GM19324 (cell line): ENCODE measurements around the gene SHB.

ENCODE experiments used
- ATAC-seq: cut with Tn5 transposase; IDR thresholded peaks from one replicate; pipeline ENCODE4 v1.9.1; 2021; ENCODE audit warnings: mild to moderate bottlenecking, moderate library complexity; ENCODE audit not compliant: unreplicated experiment, low FRiP score

Gene SHB

GRCh38 chr9:38011991-38012390, 57.0 kb downstream of the SHB start:
- no peak for ATAC-seq

GRCh38 chr9:38010918-38011704, 57.9 kb downstream of the SHB start:
- no peak for ATAC-seq

- ATAC-seq: no peak
Measured at GRCh38 chr9:38009990-38010389, 59.0 kb downstream of the SHB start.

DNA sequence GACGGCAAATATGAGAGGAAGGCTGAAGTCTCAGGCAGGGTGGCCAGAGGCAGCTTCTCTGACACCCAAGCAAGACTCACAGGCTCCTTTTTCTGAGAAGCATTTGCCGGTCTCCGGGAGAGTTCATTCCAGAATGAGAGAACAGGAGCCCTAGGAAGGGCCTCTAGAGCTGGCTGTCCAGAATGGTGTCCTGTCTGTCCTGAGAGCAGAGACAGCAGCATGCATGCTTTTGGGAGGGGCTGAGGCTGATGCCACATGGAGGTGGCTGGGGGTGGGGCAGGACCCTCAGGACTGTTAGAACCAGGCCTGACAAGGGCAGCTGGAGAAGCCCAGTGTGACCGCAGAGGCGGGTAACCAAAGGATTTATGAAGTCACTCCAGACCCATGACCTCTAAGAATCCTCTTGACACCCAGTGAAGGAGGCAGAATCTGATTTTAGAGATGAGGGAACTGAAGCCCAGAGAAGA, 60.0 kb downstream of the SHB start:
- ATAC-seq: no peak

GRCh38 chr9:38008168-38009034, 60.6 kb downstream of the SHB start:
- ATAC-seq: peak; percentile 47

DNA sequence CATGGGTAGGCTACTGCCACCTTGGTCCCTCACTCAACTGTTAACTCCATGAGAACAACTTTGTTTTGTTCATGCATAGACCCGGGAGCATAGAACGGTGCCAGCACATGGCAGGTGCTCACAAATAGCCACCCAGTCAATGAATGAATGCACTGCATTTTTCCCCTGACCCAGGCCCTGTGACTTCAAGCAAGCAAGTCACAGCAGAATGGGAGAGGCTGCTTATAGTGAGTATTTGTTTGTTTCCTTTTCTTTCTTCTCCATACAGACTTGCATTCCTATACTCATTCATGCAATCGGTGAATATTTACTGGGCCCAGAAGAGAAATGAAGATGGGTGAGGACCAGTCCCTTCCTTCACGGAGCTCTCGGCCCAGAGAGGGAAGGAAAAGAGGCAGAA, 62.0 kb downstream of the SHB start:
- ATAC-seq: no peak

- no peak for ATAC-seq
Measured at GRCh38 chr9:38006163-38006562, 62.9 kb downstream of the SHB start.

DNA sequence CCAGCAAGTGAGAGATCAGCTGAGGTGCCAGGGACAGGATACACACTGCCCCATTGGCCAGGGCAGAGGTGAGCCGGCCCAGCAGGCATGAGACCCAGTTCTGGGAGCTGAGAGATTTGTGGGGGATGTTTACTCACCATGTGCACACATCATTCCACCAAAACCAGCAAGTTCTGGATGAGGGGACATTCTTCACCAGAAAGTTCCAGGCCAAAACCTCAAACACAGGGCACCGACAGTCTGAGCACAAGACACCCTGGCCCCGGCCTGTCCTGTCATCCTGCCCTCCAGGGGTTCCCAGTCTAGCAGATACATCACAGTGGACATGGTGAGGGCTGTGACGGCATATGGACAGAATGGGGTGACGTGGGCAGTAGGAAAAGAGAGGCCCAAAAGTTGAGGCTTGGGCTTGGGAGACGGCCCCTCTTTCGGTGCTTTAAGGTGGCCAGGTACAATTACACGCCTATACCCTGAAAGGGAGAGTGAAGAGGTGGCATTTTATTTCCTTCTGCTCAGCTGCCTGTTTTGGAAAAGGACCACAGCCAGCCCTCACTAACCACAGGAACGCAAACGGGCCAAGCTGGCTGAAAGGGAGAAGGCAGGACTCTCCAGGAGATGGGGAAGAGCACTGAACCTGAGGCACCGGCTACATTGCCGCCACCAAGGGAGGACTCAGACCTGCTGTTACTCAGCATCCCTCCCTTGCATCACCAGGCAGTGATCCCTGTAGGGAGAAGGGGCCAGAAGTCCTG, 64.0 kb downstream of the SHB start:
- no peak for ATAC-seq

DNA sequence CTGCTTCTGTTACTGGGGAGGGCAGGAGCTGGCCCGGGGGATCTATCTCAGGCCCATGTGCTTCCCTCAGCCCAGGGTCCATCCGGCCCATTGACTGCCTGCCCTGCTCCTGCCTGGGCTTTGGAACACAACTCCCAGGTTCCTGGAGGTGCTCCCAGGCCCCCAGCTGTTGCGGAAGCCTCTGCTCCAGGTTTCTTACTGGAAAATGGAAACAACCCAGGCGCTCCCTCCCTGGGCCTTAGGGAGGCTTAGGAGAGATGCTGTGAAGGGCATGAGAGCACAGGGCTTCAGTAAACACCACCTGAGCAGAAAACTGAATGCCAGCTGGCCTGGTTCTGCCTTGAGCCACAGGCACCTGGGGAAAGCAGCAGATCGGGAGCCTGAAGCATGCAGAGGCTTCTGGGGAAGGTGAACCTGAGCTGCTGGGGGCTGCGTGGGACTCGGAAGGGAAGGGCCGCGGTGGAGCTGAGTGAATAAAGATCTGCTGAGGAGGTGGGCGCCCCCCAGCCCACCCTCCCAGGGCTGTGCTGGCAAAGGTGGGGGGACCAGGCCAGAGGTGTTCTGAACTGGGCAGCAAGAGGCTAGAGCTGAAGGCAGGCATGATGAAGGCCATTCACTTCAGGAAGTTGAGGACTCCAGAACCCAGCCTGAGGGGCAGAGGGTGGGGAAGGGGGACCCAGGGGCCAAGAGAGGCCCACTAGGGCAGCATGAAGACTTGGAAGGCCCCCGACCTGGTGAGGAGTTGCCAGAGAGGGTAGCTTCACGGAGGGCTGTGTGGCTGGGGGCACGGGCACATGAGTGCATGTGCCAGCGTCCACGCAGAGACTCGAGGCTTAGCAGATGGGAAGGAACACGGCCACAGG, 64.8 kb downstream of the SHB start:
- no peak for ATAC-seq

GRCh38 chr9:38003230-38003629, 65.8 kb downstream of the SHB start:
- ATAC-seq: no peak

GRCh38 chr9:38001430-38001829, 67.6 kb downstream of the SHB start:
- no peak for ATAC-seq

DNA sequence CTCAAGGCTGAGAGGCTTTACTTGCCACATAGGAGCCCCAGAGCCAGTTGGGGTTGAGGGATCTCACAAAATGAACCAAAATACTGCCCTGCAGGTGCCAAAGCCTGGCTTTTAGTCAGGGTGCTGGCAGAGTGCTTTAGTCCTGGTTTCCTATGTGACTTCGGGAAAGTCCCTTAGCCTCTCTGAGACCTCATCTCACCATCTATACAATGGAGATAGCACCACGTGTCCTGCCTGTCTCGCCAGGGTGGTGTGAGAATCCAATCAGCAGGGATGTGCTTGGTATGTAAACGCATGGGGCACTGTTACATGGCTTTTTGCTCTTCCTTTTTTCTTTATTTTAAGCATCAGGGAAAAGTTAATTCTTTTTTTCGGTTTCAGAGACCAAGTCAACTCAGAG, 68.3 kb downstream of the SHB start:
- no peak for ATAC-seq

DNA sequence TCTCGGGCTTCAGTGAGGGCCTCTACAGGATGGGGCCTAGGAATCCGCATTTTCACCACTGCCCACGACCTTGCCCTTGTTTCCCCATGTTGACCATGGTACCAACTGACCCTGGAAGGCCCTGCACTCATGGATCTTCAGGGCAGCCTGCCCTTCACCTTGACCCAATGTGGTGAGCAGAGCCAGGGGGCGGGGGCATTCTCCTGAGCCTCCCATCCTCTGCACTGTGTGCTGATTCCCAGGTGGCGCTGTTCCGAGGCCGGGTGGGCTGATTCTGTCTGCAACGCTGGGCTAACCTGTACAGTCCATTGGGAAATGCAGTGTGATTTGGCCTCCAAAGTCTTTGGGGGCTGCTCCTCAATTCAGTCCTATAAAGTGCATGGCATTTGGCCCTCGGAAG, 68.7 kb downstream of the SHB start:
- ATAC-seq: no peak

- no peak for ATAC-seq
Measured at GRCh38 chr9:37999588-38000189, 69.3 kb downstream of the SHB start.

- no peak for ATAC-seq
Measured at GRCh38 chr9:37998881-37999587, 70.0 kb downstream of the SHB start.

DNA sequence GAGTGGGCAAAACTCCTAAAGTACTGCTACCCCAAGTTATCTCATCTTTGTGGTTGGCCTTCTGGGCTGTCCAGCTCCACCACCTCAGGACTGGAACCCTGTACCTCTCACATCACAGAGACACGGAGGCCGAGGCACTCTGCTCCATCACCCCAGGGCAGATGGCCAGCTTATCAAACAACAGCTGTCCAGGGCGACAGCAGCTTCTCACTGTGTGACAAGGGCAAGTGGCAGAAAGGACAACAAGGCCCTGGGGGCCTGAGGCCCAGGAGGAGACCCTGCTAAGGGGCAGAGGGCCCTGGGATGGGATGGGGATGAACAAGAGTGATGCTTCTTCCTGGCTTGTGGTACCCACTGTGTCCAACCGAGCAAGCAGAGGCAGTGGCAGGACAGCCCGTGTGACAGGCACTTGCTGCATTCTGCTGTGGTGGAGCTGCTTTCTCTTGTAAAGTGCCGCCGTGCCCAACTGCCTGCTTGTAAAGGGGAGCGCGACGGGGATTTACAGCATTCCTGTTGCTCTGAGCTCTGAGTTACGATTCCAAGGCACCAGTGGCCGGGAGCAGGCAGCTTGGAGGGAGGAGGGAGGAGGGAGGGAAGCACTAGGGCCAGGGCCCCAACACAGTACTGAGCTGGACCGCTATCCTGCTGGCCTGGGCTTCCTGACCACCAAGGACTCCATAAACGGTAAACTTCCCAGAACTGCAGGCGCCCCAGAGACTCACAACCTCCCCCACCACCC, 71.2 kb downstream of the SHB start:
- no peak for ATAC-seq

- no peak for ATAC-seq
Measured at GRCh38 chr9:37996819-37997217, 72.2 kb downstream of the SHB start.
